KOPT-K1 (cell line): ENCODE data around the gene HDGFL2.

Experiments used
- H3K27ac ChIP-seq: fragments of 200-600 bp; sonication (generic); 2 replicates; pipeline ENCODE4 v1.5.1; 2016; ENCODE audit warnings: antibody characterized with exemption, mild to moderate bottlenecking, low read depth, low read length; ENCODE audit not compliant: poor library complexity, severe bottlenecking
- H3K36me3 ChIP-seq: fragments of 200-600 bp; sonication (generic); 2 replicates; pipeline ENCODE4 v1.5.1; 2017; ENCODE audit warnings: antibody characterized with exemption, mild to moderate bottlenecking, low read length, moderate library complexity; ENCODE audit not compliant: insufficient read depth
- H3K9me3 ChIP-seq: fragments of 200-600 bp; sonication (generic); 2 replicates; pipeline ENCODE4 v1.5.1; 2017; ENCODE audit warnings: antibody characterized with exemption, low read length, mild to moderate bottlenecking; ENCODE audit not compliant: insufficient read depth, poor library complexity, severe bottlenecking

Gene HDGFL2

DNA sequence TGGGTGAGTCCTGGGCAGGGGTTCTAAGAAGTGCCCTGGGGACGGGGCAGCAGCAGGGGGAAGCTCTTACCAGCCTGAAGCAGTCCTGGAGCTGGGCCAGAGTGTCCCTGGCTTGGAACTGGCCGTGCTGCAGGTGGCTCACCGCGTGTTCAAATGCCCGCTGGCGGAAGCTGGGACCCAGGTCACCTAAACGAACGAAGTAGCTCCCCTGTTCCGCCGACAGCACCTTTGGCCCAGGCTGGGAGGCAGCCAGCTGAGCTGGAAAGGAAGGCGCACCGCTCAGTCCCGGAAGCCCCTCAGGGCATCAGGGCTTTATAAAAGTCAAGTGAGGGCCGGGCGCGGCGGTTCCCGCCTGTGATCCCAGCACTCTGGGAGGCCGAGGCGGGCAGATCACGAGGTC lies 36.6 kb downstream of the HDGFL2 start:
- Histone ChIP-seq H3K27ac (no peak overlapping the region), H3K36me3 (peaks cover 23% of the 10 kb centered on the region; the same call in 1 of the 2 replicates), H3K9me3 (no peaks in the 10 kb centered on the region)

DNA sequence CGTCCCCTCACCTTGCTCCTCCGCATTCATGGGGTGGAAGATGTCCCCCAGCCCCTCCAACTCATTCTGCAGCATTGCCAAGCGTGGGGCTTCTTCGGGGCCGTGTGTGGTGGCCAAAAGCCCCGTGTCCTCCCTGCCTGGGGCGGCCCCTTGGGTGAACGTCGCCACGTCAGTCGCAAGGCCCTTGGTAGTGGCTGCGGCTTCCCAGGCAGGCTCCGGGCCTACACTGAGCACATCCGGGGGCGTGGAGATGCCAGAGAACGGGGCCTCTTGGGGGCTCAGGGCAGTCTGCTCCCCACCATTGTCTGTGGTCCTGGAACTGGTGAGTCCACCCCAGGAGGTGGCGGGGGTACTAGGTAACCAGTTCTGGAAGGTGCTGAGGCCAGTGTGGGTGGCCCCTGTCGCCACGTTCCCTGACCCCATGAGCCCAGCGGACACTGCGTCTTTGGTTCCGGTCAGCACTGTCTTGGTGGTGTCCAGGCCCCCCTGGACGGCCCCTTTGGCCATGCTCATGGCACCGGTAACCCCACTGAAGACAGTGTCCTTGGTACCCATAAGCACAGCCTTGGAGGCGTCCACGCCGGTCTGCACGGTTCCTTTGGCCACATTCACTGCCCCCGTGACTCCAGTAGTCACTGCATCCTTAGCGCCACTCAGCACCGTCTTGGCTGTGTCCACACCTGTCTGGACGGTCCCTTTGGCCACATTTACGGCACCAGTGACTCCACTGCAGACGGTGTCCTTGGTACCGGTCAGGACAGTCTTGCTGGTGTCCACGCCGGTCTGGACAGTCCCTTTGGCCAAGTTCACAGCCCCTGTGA lies 38.5 kb downstream of the HDGFL2 start:
- Histone ChIP-seq H3K27ac (no peak overlapping the region), H3K36me3 (peaks cover 10% of the 10 kb centered on the region; the same call in 1 of the 2 replicates), H3K9me3 (no peaks in the 10 kb centered on the region)

DNA sequence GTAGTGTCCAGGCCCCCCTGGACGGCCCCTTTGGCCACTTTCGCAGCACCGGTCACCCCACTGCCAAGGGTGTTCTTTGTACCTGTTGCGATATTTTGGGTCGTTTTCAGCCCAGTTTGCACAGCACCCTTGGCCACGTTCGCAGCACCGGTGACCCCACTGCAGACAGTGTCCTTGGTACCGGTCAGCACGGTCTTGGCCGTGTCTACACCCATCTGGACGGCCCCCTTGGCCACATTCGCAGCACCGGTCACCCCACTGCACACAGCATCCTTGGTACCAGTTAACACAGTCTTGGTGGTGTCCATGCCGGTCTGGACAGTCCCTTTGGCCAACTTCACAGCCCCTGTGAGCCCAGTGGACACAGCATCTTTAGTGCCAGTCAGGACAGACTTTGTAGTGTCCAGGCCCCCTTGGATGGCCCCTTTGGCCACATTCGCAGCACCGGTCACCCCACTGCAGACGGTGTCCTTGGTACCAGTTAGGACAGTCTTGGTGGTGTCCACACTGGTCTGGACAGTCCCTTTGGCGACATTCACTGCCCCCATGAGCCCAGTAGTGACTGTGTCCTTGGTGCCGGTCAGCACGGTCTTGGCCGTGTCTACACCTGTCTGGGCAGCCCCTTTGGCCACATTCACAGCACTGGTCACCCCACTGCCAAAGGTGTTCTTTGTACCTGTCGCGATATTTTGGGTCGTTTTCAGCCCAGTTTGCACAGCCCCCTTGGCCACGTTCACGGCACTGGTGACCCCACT lies 39.4 kb downstream of the HDGFL2 start:
- H3K36me3 ChIP-seq = 0 out of 2 replicates have a peak, but pooled peaks cover 2% of the 10 kb centered on the region
- no peaks in the 10 kb centered on the region for H3K9me3 ChIP-seq
- no peak overlapping the region for H3K27ac ChIP-seq

DNA sequence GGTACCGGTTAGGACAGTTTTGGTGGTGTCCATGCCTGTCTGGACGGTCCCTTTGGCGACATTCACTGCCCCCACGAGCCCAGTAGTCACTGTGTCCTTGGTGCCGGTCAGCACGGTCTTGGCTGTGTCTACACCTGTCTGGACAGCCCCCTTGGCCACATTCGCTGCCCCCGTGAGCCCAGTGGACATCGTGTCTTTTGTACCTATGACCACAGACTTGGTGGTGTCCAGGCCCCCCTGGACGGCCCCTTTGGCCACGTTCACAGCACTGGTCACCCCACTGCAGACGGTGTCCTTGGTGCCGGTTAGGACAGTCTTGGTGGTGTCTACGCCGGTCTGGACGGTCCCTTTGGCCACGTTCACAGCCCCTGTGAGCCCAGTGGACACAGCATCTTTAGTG lies 40.0 kb downstream of the HDGFL2 start:
- no peaks in the 10 kb centered on the region for H3K9me3 ChIP-seq
- H3K27ac ChIP-seq = no peak overlapping the region
- H3K36me3 ChIP-seq = no peaks in the 10 kb centered on the region

DNA sequence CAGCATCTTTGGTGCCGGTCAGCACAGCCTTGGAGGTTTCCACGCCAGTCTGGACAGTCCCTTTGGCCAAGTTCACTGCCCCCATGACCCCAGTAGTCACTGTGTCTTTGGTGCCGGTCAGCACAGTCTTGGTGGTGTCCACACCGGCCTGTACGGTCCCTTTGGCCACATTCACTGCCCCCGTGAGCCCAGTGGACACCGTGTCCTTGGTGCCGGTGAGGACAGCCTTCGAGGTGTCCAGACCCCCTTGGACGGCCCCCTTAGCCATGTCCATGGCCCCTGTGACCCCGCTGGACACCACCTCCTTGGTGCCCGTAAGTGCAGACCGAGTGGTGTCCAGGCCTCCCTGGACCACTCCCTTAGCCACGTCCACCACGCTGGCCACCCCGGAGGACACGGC lies 41.2 kb downstream of the HDGFL2 start:
- no peaks in the 10 kb centered on the region for H3K36me3 ChIP-seq
- no peak overlapping the region for H3K27ac ChIP-seq
- H3K9me3 ChIP-seq = no peaks in the 10 kb centered on the region

DNA sequence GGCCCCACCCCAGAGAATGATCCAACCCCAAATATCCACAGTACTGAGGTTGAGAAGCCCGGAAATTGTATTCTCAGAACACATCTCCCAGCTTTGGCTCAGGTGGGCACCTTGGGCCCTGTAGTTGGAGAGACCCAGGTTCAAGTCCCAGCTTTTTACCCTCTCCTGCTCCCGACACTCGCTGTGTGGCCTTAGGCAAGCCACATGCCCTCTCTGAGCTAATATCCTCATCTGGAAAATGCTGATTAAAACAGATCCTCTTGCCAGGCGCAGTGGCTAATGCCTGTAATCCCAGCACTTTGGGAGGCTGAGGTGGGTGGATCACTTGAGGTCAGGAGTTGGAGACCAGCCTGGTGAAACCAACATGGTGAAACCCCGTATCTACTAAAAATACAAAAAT lies 43.6 kb downstream of the HDGFL2 start:
- H3K9me3 ChIP-seq = no peaks in the 10 kb centered on the region
- H3K36me3 ChIP-seq = no peaks in the 10 kb centered on the region
- no peak overlapping the region for H3K27ac ChIP-seq

DNA sequence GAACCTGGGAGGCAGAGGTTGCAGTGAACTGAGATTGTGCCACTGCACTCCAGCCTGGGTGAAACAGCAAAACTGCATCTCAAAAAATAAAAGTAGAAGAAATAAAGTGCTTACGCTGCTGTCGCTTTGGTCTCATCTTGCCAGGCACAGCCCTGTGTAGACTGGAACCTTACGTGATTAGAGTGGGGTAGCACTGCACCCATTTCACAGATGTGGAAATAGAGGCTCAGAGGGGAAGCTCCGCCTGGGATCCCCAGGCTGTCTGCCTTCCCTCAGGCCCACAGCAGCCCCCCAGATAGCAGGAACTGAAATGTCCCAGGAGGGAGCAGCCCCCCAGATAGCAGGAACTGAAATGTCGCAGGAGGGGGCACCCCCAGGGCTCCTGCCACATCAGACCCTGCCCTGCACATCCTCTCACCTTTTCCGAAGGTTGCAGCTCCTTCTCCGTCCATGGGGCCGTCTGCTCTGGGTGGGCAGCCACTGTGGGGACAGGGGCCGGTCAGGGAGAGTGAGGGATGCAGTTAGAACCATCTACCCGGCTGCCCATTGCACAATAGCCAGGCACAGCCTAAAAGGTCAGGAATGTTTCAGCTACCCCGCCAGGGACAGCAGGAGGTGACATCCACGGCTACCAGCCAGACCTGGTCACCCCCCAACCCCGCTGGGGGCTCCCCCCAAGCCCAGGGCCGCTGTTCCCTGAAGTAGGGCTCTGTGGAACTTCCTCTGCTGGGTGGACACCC lies 44.3 kb downstream of the HDGFL2 start:
- H3K27ac ChIP-seq = no peak overlapping the region

DNA sequence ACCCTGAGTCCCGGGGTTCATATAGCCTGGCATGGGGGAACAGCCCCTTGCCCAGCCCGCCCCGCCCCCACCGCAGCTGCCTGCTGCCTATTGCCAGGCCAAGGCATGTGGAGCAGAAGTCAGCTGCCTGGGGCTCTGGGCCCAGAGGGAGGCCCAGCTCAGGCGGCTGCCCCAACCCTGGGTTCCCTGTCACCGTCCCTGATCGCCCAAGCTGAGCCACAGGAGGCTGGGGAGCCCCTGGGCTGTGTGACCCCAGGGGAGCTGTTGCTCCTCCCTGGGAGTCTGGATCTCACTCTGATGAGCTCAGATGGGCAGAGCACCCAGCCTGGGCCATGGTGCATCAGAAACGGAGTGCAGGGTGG lies 44.8 kb downstream of the HDGFL2 start:
- H3K9me3 ChIP-seq = no peaks in the 10 kb centered on the region
- no peak overlapping the region for H3K27ac ChIP-seq

More for the DNA sequence above, 44.3 kb downstream of the HDGFL2 start:
- no peaks in the 10 kb centered on the region for H3K36me3 ChIP-seq
- H3K9me3 ChIP-seq = no peaks in the 10 kb centered on the region

DNA sequence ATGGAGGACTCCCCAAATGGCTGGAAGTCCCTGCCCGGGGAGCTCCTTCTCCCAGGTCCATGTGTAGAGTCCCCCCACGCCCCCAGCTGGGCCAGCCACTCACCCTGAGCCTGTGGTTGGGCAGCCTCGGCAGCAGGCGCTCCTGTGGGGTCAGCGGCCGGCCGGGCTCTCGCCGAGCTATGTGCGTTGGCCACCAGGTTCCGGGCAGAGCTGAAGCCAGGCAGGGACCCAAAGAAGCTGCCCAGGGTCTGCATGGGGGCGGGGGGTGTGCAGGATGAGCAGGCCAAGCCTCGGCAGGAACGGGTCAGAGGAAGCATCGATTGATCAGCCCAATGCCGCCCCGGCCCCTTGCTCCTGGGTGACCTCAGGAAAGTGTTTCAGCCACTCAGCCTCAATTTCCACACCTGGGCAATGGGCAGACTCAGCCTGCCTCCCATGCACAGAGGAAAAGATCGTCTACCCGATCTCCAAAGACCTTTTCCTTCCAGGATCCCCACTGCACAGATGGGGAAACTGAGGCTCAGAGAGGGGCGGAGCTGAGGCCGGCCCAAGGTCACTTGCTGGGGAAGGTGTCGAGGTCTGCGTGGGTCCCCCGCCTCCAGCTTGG lies 45.5 kb downstream of the HDGFL2 start:
- Histone ChIP-seq H3K27ac (no peak overlapping the region), H3K9me3 (no peaks in the 10 kb centered on the region), H3K36me3 (no peaks in the 10 kb centered on the region)

More for the DNA sequence above, 44.8 kb downstream of the HDGFL2 start:
- H3K36me3 ChIP-seq = no peaks in the 10 kb centered on the region

DNA sequence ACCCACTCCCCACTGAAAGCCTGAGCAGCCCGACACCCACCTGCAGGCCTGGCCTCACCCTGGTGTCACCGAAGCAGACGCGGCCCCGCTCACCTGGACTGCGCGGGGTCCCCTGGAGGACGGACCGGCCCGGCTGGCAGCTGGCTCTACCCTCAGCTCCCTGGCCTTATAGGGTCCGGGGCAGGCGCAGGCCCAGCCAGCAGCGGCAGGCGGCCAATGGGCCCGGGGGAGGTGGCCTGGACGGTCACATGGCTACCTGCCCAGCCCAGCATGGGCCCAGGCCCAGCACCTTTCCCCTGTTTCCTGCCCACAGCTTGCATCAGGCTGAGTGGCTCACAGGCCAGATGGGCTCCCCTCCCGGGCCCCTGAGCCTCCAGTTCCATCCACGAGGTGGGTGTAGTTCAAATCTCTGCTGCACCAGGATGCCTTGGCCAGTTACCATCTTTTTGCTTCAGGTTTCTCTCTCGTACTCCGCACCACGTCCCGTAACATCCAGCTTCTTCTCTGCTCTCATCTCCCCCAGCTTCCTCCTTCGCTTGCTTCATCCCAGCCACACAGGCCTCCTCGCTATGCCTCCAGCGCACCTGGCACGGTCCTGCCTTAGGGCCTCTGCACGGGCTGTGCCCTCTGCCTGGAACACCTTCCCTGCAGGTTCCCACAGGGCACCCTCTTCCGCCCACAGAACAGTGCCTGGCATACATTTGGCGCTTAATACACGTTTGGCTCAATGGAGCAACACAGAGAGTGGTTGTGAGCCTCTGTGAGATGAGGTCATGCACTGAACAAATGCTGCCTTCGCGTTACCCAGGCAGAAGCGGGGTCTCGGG lies 46.5 kb downstream of the HDGFL2 start, which contains the start of gene PLIN4:
TSS of gene PLIN4 (minus strand) at position 142 of the 827 bp plus-strand sequence. CDS start 214 bp downstream, outside the sequence.
- Histone ChIP-seq H3K27ac (no peak within 1 kb of the TSS), H3K36me3 (no peaks in the 10 kb centered on the region), H3K9me3 (no peaks in the 10 kb centered on the region)

DNA sequence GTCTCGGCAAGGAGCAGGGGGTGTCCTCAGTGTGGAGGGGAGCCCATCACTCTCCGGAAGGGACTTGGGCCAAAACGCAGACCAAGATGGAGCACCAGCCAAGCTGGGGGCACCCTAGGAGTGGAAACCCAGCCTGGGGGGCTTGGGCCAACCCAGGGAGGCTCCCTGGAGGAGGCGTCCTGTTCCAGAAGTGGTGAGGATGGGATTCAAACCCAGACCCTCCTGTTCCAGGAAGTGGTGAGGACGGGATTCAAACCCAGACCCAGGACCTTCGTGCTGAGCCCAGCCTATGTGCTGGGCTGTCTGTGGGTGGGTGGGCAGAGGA lies 47.0 kb downstream of the HDGFL2 start:
- H3K36me3 ChIP-seq = no peaks in the 10 kb centered on the region

DNA sequence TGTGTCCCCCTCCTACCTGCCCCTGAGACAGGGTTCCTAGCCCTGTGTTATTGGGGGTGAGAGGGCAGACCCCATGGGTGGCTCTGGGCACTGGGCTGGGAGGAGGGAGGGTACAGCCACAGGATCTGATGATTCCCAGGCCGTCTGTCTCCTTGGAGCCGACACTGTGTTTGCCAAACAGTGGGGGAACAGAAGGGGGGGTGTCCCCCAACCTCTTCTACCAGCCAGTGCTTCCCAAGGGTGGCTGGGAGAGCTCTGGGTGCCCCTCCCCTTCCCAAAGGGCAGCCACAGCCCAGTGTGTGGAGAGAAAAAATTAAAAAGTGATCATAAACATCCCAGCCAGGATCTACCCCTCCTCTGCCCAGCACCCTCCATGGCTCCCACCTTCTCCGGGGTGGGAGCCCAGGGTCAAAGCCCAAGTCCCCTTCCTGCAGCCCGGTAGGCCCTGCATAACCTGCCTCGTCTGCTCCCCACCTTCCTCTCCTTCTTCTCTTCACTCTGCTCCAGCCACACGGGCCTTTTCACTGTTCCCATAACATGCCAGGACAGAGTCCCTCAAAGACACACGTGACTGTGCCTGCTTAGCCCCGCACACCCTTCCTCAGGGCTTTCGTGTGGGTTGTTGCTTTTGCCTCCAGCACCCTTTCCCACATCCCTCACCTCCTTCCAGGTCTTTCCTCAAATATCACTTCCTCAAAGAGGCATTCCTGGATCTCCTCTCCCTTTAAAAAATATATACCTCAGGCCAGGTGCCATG lies 47.6 kb downstream of the HDGFL2 start:
- Histone ChIP-seq H3K9me3 (no peaks in the 10 kb centered on the region), H3K27ac (no peak overlapping the region), H3K36me3 (no peaks in the 10 kb centered on the region)

More for the DNA sequence above, 47.0 kb downstream of the HDGFL2 start:
- H3K27ac ChIP-seq = no peak overlapping the region
- no peaks in the 10 kb centered on the region for H3K9me3 ChIP-seq

DNA sequence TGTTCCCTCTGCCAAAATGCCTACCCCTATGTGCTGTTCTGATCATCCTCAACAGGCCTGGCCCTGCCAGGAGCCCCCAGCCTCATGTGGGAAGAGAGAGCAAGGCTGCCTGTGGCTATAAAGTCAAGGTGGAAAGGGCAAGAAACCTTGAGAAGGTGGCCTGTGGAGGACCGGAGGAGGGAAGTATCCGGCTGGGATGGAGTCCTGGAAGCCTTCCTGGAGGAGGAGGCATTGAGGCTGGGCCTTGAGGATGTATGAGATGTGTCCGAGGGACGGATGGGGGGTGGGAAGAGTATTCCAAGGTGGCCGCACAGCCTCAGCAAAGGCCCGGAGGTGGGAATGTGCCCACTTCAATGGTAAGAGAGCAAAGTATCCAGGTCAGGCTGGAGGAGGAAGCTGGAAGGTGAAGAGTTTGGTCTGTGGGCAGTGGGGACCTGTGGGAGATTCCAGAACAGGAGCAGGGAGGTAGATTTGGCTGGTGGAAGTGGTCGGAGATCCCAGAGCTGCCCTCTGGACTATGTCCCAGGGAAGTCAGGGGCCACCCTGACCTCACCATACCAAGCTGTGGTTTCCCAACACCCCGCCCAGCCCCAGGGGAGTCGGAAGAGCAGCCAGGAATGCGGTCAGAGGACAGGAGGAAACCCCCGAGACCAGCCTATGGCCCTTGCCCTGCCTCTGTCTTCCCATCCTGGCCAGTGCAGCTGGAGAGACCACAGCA lies 49.2 kb downstream of the HDGFL2 start:
- H3K36me3 ChIP-seq = no peaks in the 10 kb centered on the region
- no peak overlapping the region for H3K27ac ChIP-seq
- no peaks in the 10 kb centered on the region for H3K9me3 ChIP-seq
